T-helper 17 cell (primary cell): ENCODE data around the gene RNF167. TPM values are rescaled to one million over a fixed set of nuclear protein-coding genes. Genes with fewer than 3 reads are reported as not detected.
A peak's percentile ranks its signal among the peaks of the same experiment; 100 is the strongest.

Experiments used
- ATAC-seq: fragments of 150-1000 bp; cut with Tn5 transposase; 2 replicates; pipeline ENCODE4 v1.10.0; 2021; ENCODE audit warnings: mild to moderate bottlenecking, moderate library complexity
- DNase-seq, 3 donors: peaks; one replicate each; pipeline versions ENCODE4 v3.0.0 to v3.0.0-alpha.2; 2020 to 2021
- H3K9me3 ChIP-seq: one replicate; pipeline ENCODE4 v1.7.0; 2013; ENCODE audit warnings: low read length, mild to moderate bottlenecking; ENCODE audit not compliant: control insufficient read depth, poor library complexity, severe bottlenecking
- H3K27ac Mint-ChIP-seq: one replicate; pipeline ENCODE4 v1.8.0; 2022; ENCODE audit warnings: mild to moderate bottlenecking, moderate library complexity, mixed read lengths
- H3K27me3 Mint-ChIP-seq: one replicate; pipeline ENCODE4 v1.8.0; 2022; ENCODE audit warnings: mixed read lengths
- H3K36me3 Mint-ChIP-seq: one replicate; pipeline ENCODE4 v1.8.0; 2022; ENCODE audit warnings: low read depth, mixed read lengths
- H3K4me1 Mint-ChIP-seq: one replicate; pipeline ENCODE4 v1.8.0; 2022; ENCODE audit warnings: mild to moderate bottlenecking, mixed read lengths
- H3K4me3 Mint-ChIP-seq: one replicate; pipeline ENCODE4 v1.8.0; 2022; ENCODE audit warnings: mild to moderate bottlenecking, moderate library complexity, mixed read lengths
- total RNA-seq, 4 donors: library from RNA in 2 of 4; stranded (reverse) in 2 of 4; gene quantifications; one replicate each; pipeline ENCODE4 v1.2.3 and lab custom pipeline; 2022 to 2026

The RNF167 gene
- total RNA-seq, 2 donors from 2014 or later, result 95.5 to 99.0 TPM

- peak overlapping the region; percentile 93 for H3K27ac Mint-ChIP-seq
- H3K4me1 Mint-ChIP-seq, result peaks cover 50% of the 10 kb centered on the region
- H3K36me3 Mint-ChIP-seq, result peaks cover 19% of the 10 kb centered on the region
- H3K27me3 Mint-ChIP-seq, result no peaks in the 10 kb centered on the region
- DNase-seq (peak; percentile 50 to 61 (median 55)), ATAC-seq (peak; percentile 28)
- no peaks in the 10 kb centered on the region for H3K9me3 ChIP-seq
- H3K4me3 Mint-ChIP-seq, result peak overlapping the region; percentile 100
Measured at GRCh38 chr17:4947411-4948165, 7.5 kb downstream of the RNF167 start.

DNA sequence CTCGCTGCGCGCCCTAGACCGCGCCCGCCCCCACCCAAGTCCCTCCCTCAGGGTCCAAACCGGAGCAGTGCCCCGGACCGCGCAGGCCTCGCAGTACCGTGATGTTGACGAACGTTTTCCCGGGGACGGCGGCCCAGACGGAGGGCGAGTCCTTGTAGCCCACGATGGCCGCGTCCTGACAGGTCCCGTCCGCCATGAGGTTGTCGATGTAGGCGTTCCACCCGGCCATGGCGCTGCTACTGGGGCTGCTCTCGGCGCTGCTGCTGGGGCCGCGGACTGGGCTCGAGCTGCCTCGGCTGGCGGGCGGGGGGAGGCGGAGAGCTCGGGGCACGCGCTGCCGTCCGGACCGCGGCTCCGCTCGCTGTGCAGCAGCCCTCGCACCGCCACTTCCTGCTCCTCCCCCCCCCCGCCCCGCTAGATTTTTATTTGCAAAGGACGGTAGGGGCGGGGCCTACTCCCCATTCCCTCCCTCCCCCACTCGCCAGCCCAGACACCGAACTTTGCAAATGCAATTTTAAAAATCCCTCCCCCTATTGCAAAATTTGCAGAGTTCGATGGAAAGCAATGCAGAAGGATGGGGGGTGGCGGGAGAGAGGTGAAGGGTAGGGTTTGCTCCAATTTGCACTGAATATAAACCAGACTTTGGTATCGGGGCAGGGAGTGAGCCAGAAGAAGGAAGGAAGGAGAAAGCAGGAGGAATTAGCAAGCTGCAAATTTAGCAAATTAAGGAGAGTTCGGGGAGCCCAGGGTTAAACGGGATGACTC, 8.3 kb downstream of the RNF167 start, which contains the start of gene PFN1:
PFN1 (minus strand) TSS at position 365 of the 765 bp plus-strand sequence; CDS start at position 229, 136 bp downstream.
- Mint-ChIP-seq H3K4me1 (peaks cover 43% of the 10 kb centered on the region), H3K36me3 (peaks cover 19% of the 10 kb centered on the region), H3K4me3 (peak within 1 kb of the TSS; percentile 100), H3K27ac (peak within 1 kb of the TSS; percentile 96), H3K27me3 (no peaks in the 10 kb centered on the region)
- DNase-seq, result peak; percentile 73 to 86 (median 79)
- no peaks in the 10 kb centered on the region for H3K9me3 ChIP-seq
- ATAC-seq, result peak; percentile 64

DNA sequence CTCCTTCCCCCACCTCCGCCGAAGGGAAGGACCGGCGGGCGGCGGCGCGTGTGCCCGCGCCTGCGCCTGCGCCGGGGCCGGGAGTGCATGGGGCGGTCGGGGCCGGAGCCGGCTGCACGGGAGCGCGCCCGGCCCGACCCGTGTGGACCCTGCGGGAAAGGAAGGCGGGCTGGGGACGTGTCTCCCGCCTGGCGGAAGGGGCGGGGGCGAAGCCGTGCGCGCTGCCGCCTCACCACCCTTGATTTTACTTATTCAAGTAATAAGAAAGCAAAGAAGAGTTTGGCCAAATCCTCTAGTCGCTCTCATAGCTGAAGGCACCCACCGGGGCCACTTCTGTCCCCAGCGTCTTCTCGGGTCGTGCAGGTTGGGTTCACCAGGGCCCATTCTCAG, 8.9 kb downstream of the RNF167 start:
- Mint-ChIP-seq H3K27me3 (no peaks in the 10 kb centered on the region), H3K27ac (peak overlapping the region; percentile 96), H3K36me3 (peaks cover 19% of the 10 kb centered on the region), H3K4me3 (peak overlapping the region; percentile 100), H3K4me1 (peaks cover 41% of the 10 kb centered on the region)
- H3K9me3 ChIP-seq, result no peaks in the 10 kb centered on the region
- DNase-seq (peak; percentile 54 to 64 (median 62)), ATAC-seq (peak; percentile 50)

GRCh38 chr17:4949321-4950074, 9.4 kb downstream of the RNF167 start:
- peaks cover 36% of the 10 kb centered on the region for H3K4me1 Mint-ChIP-seq
- peak; percentile 60 for ATAC-seq
- H3K9me3 ChIP-seq, result no peaks in the 10 kb centered on the region
- H3K4me3 Mint-ChIP-seq, result peak overlapping the region; percentile 100
- DNase-seq, result peak; percentile 60 to 66 (median 63)
- peak overlapping the region; percentile 96 for H3K27ac Mint-ChIP-seq
- H3K27me3 Mint-ChIP-seq, result no peaks in the 10 kb centered on the region
- peaks cover 15% of the 10 kb centered on the region for H3K36me3 Mint-ChIP-seq

DNA sequence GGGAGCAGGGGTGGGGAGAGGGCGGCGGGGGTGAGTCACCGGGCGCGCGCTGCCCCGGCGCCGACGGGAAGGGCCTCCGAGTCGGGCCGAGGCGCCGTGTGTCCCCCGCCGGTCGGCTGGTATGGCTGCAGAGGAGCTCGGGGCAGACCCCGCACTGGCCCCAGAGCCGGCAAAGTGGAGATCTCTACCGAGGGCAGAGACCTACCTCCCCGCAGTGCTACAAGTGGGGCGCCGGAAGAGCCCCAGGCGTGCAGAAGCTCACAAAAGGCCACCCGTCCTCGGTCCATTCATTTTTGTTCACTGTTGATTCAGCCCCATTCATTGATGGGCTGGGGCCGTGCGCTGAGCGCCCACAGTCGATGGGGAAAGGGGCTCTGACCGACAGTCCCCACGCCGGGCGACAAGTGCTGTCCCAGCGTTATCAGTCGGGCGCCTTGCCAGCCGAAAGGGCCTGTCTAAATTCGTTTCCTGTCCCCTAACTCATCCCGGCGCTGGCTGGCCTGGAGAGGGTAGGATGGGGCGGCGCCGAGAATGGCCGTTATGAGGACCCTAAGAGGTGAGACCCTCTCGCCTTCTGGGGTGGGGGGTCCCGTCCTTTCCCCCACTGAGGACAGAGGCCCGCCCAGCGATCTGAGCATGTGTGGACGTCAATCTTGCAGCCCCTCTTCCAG, 10.1 kb downstream of the RNF167 start:
- Mint-ChIP-seq H3K36me3 (peaks cover 12% of the 10 kb centered on the region), H3K27me3 (no peaks in the 10 kb centered on the region), H3K4me1 (peaks cover 29% of the 10 kb centered on the region), H3K27ac (peak overlapping the region; percentile 79), H3K4me3 (peak overlapping the region; percentile 100)
- DNase-seq, result no peak
- H3K9me3 ChIP-seq, result no peaks in the 10 kb centered on the region
- ATAC-seq, result peak; percentile 2

DNA sequence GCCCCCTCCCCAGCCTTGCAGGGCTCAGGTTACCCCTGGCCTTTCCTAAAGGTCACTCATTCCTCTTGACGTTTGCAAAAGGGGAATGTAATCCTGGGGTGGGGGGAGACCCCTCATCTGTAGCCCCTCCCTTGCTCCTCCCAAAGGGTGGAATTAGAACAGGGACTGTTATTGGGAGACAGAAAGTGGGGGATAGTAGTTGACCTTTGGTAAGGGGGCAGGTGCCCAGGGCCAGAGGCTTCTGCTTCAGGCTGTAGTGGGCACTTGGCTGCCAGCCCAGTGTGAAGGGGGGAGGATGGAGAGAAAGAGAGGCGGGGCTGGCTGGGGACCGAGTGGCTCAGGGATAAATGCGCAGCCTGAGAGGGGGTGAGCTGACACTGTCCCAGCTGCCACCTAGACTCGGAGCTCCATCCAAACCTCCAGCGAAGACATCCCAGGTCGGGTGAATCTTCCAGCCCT, 10.7 kb downstream of the RNF167 start, which contains the start of gene ENO3:
ENO3 (plus strand) TSS at position 374 of the 459 bp plus-strand sequence. CDS start 711 bp downstream, outside the sequence.
- H3K27ac Mint-ChIP-seq, result peak within 1 kb of the TSS; percentile 79
- H3K4me1 Mint-ChIP-seq, result peaks cover 23% of the 10 kb centered on the region
- H3K36me3 Mint-ChIP-seq, result peaks cover 7% of the 10 kb centered on the region
- DNase-seq (no peak), ATAC-seq (no peak)
- no peaks in the 10 kb centered on the region for H3K27me3 Mint-ChIP-seq
- H3K4me3 Mint-ChIP-seq, result peak within 1 kb of the TSS; percentile 100
- no peaks in the 10 kb centered on the region for H3K9me3 ChIP-seq

DNA sequence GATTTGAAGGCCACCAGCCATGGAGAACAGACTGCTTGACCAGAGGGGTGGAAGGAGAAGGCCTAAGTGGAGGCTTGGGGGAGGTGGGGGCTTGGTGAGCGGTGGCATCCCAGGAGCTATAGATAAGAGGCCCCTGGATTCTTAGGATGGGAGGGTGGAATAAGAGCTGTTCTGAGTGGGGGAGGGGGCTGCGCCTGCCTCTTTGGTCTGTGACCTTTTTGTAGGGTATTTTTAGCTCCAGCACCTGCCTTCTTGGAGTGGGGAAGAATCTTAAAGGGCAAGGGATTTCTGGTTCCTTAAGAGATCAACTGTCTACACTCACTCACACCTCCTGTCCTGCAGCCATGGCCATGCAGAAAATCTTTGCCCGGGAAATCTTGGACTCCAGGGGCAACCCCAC, 11.4 kb downstream of the RNF167 start:
- H3K27me3 Mint-ChIP-seq, result no peaks in the 10 kb centered on the region
- peaks cover 7% of the 10 kb centered on the region for H3K36me3 Mint-ChIP-seq
- peaks cover 22% of the 10 kb centered on the region for H3K4me1 Mint-ChIP-seq
- no peaks in the 10 kb centered on the region for H3K9me3 ChIP-seq
- DNase-seq (no peak), ATAC-seq (no peak)
- peak overlapping the region; percentile 21 for H3K4me3 Mint-ChIP-seq
- peak overlapping the region; percentile 79 for H3K27ac Mint-ChIP-seq

- H3K9me3 ChIP-seq, result no peaks in the 10 kb centered on the region
- H3K4me1 Mint-ChIP-seq, result peaks cover 18% of the 10 kb centered on the region
- H3K27me3 Mint-ChIP-seq, result no peaks in the 10 kb centered on the region
- no peak overlapping the region for H3K27ac Mint-ChIP-seq
- DNase-seq (no peak), ATAC-seq (no peak)
- no peaks in the 10 kb centered on the region for H3K36me3 Mint-ChIP-seq
- peak overlapping the region; percentile 28 for H3K4me3 Mint-ChIP-seq
Measured at GRCh38 chr17:4953451-4953961, 13.4 kb downstream of the RNF167 start.

- no peaks in the 10 kb centered on the region for H3K9me3 ChIP-seq
- H3K4me1 Mint-ChIP-seq, result peaks cover 16% of the 10 kb centered on the region
- H3K27me3 Mint-ChIP-seq, result no peaks in the 10 kb centered on the region
- no peaks in the 10 kb centered on the region for H3K36me3 Mint-ChIP-seq
- H3K4me3 Mint-ChIP-seq, result no peak overlapping the region
- no peak for DNase-seq
- no peak for ATAC-seq
- H3K27ac Mint-ChIP-seq, result no peak overlapping the region
Measured at GRCh38 chr17:4955091-4955490, 15.0 kb downstream of the RNF167 start.

DNA sequence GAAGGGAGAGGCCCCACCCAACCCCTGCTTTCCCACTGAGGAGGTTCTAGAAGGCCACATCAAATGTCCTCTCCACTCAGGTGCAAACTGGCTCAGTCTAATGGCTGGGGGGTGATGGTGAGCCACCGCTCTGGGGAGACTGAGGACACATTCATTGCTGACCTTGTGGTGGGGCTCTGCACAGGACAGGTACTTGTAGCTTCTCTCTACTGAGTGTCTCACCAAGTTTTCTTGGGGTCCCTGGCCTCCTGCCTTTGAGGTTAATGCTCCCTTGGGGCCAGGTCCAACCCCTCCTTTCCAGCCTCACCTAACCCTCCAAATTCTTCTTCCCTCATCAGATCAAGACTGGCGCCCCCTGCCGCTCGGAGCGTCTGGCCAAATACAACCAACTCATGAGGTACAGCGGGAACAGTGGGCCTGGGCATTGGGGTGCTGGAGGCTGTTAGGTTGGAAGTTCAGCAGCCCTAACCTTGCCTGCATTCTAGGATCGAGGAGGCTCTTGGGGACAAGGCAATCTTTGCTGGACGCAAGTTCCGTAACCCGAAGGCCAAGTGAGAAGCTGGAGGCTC, 16.5 kb downstream of the RNF167 start:
- ATAC-seq (peak; percentile 28), DNase-seq (no peak)
- no peaks in the 10 kb centered on the region for H3K27me3 Mint-ChIP-seq
- H3K36me3 Mint-ChIP-seq, result peaks cover 2% of the 10 kb centered on the region
- H3K27ac Mint-ChIP-seq, result no peak overlapping the region
- H3K4me1 Mint-ChIP-seq, result peaks cover 8% of the 10 kb centered on the region
- no peaks in the 10 kb centered on the region for H3K9me3 ChIP-seq
- no peak overlapping the region for H3K4me3 Mint-ChIP-seq

DNA sequence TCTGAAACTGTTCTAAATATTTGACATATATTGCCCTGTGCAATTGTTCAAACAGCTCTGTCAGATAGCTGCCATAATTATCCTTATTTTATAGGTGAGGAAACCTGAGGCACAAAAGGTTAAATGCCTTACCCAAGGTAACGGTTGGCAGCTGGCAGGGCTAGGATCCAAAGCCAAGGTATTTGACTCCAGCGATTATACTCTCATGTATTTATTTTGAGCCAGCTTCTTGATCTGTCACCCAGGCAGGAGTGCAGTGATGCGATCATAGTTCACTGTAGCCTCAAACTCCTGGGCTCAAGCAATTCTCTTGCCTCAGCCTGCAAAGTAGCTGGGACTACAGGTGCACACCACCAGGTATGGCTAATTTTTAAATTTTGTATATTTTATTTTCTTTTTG, 18.0 kb downstream of the RNF167 start:
- no peaks in the 10 kb centered on the region for H3K9me3 ChIP-seq
- Mint-ChIP-seq H3K27me3 (no peaks in the 10 kb centered on the region), H3K27ac (no peak overlapping the region), H3K4me3 (no peak overlapping the region), H3K36me3 (peaks cover 2% of the 10 kb centered on the region), H3K4me1 (peaks cover 8% of the 10 kb centered on the region)
- ATAC-seq, result no peak
- DNase-seq, result no peak
